CD4-positive, alpha-beta T cell treated with Interleukin-21 for 1 hour (primary cell): ENCODE data around the gene LDLRAD4.
"Not testable (repeated sequence)": the region's sequence is repeated elsewhere in the genome, so short reads cannot be mapped to it uniquely, and the experiment has no call there.

Experiments used
- DNase-seq: peaks from one replicate; pipeline ENCODE4 v3.0.0-alpha.2; 2020

Gene LDLRAD4

GRCh38 chr18:13480571-13481255, 262.2 kb downstream of the LDLRAD4 start:
- DNase-seq = no peak

- no peak for DNase-seq
These were observed 262.8 kb downstream of the LDLRAD4 start for GRCh38 chr18:13481331-13481730.

- DNase-seq = no peak
These were observed 263.5 kb downstream of the LDLRAD4 start for GRCh38 chr18:13481820-13482617.

- DNase-seq = no peak
These were observed 264.0 kb downstream of the LDLRAD4 start for GRCh38 chr18:13482618-13482945.

- no peak for DNase-seq
These were observed 265.0 kb downstream of the LDLRAD4 start for GRCh38 chr18:13483316-13484270.

- no peak for DNase-seq
These were observed 266.6 kb downstream of the LDLRAD4 start for GRCh38 chr18:13485182-13485581.

- DNase-seq = no peak
These were observed 267.0 kb downstream of the LDLRAD4 start for GRCh38 chr18:13485604-13486003.

GRCh38 chr18:13486284-13486683, 267.7 kb downstream of the LDLRAD4 start:
- no peak for DNase-seq

- no peak for DNase-seq
These were observed 268.1 kb downstream of the LDLRAD4 start for GRCh38 chr18:13486686-13487085.

GRCh38 chr18:13487237-13487636, 268.7 kb downstream of the LDLRAD4 start:
- no peak for DNase-seq

GRCh38 chr18:13488281-13488929, 269.8 kb downstream of the LDLRAD4 start:
- DNase-seq = no peak

- DNase-seq = not testable (repeated sequence)
These were observed 270.7 kb downstream of the LDLRAD4 start for GRCh38 chr18:13489303-13489702.

- DNase-seq = no peak
These were observed 272.6 kb downstream of the LDLRAD4 start for GRCh38 chr18:13491138-13491537.

- no peak for DNase-seq
These were observed 273.8 kb downstream of the LDLRAD4 start for GRCh38 chr18:13492314-13492713.

GRCh38 chr18:13493079-13493478, 274.5 kb downstream of the LDLRAD4 start:
- no peak for DNase-seq

GRCh38 chr18:13493725-13494124, 275.2 kb downstream of the LDLRAD4 start:
- no peak for DNase-seq

GRCh38 chr18:13494871-13495445, 276.4 kb downstream of the LDLRAD4 start:
- DNase-seq = no peak

GRCh38 chr18:13495961-13496360, 277.4 kb downstream of the LDLRAD4 start:
- no peak for DNase-seq

- DNase-seq = no peak
These were observed 278.2 kb downstream of the LDLRAD4 start for GRCh38 chr18:13496691-13497281.

- DNase-seq = no peak
These were observed 281.2 kb downstream of the LDLRAD4 start for GRCh38 chr18:13499803-13500202.

GRCh38 chr18:13500227-13500865, 281.8 kb downstream of the LDLRAD4 start:
- DNase-seq = no peak
